A673 (cell line): ENCODE measurements around the gene OR52D1.

Experiments used
- CTCF ChIP-seq: fragments of 300-800, 200-600 bp; sonication (generic); conservative IDR thresholded peaks from 2 replicates; pipeline ENCODE4 v1.5.1; 2017; ENCODE audit warnings: low read depth, mild to moderate bottlenecking, antibody characterized with exemption, low read length, moderate library complexity, mixed read lengths
- EZH2 ChIP-seq: fragments of 200-600 bp; sonication (generic); IDR thresholded peaks from 2 replicates; pipeline ENCODE4 v1.6.1; 2017; ENCODE audit warnings: borderline replicate concordance, low read depth, mild to moderate bottlenecking, mixed read lengths, antibody characterized with exemption, low read length; ENCODE audit not compliant: poor library complexity, severe bottlenecking

- TF ChIP-seq CTCF (no peak), EZH2 (no peak)
Observed at GRCh38 chr11:5486003-5486402, 2.5 kb upstream of the OR52D1 start.
